ENCODE data around the gene SOX21.

DNA sequence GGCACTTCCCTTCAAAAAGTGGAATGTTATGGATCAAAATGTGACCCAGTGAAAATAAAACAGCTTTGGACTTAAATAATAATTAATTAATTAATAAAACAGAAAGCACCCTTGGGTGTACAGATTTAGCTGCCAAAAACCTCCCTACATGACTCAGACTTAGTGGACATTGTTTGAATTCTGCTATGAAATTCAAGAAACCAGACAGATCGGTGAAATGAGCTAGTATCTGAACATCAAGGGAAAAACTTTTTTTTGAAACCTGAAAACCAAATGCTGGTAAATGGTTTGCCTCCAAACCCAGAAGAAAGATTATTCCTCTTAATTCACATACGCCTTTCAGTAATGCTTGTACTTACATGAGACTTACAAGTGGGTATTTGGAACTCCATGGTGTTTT is 33.5 kb downstream of the SOX21 start:
- TF ChIP-seq CTCF (conservative IDR thresholded peaks at IDR 0.05) (no peak), ZFX (IDR thresholded peaks at IDR 0.05) (no peak)

Data from C4-2B (cell line).